ENCODE measurements around the gene PRPSAP2. TPM values are rescaled to one million over a fixed set of nuclear protein-coding genes. Genes with fewer than 3 reads are reported as not detected.

Gene PRPSAP2
- total RNA-seq, 1 donor from 2014 or later, result 20.2 TPM

GRCh38 chr17:18970582-18971480 lies 112.9 kb downstream of the PRPSAP2 start:
- intact Hi-C loops (cut with micrococcal nuclease), result no loop called here
- DNase-seq, result no peak
- no peak for ATAC-seq

- ATAC-seq (no peak), DNase-seq (no peak)
- intact Hi-C loops (cut with micrococcal nuclease), result no loop called here
Measured at GRCh38 chr17:18971801-18972200, 113.9 kb downstream of the PRPSAP2 start.

- ATAC-seq, result no peak
- DNase-seq, result no peak
- intact Hi-C loops (cut with micrococcal nuclease), result no loop called here
Measured at GRCh38 chr17:18974407-18975149, 116.6 kb downstream of the PRPSAP2 start.

- intact Hi-C loops (cut with micrococcal nuclease), result no loop called here
- ATAC-seq (no peak), DNase-seq (no peak)
Measured at GRCh38 chr17:18975597-18975996, 117.7 kb downstream of the PRPSAP2 start.

GRCh38 chr17:18976201-18976600 lies 118.3 kb downstream of the PRPSAP2 start:
- ATAC-seq (no peak), DNase-seq (no peak)
- intact Hi-C loops (cut with micrococcal nuclease), result no loop called here

- intact Hi-C loops (cut with micrococcal nuclease), result no loop called here
- no peak for ATAC-seq
- no peak for DNase-seq
Measured at GRCh38 chr17:18977021-18977420, 119.1 kb downstream of the PRPSAP2 start.

- ATAC-seq, result no peak
- intact Hi-C loops (cut with micrococcal nuclease), result no loop called here
- DNase-seq, result no peak
Measured at GRCh38 chr17:18977646-18978045, 119.7 kb downstream of the PRPSAP2 start.

- DNase-seq, result no peak
- no peak for ATAC-seq
- intact Hi-C loops (cut with micrococcal nuclease), result no loop called here
Measured at GRCh38 chr17:18978050-18978449, 120.1 kb downstream of the PRPSAP2 start.

- ATAC-seq (no peak), DNase-seq (no peak)
- intact Hi-C loops (cut with micrococcal nuclease), result no loop called here
Measured at GRCh38 chr17:18978655-18979054, 120.7 kb downstream of the PRPSAP2 start.

Other genes starting within 250 kb of the PRPSAP2 start
- gene TBC1D28, start 213.7 kb upstream of the PRPSAP2 start, total RNA-seq, result not detected
- 1.0 TPM for gene FOXO3B, start 175.8 kb upstream of the PRPSAP2 start, total RNA-seq
- not detected for gene FBXW10, start 114.1 kb upstream of the PRPSAP2 start, total RNA-seq
- 22.5 TPM for gene TVP23B, start 76.9 kb upstream of the PRPSAP2 start, total RNA-seq
- gene SLC5A10, start 94.0 kb downstream of the PRPSAP2 start, total RNA-seq, result not detected
- 2.3 TPM for gene FAM83G, start 146.6 kb downstream of the PRPSAP2 start, total RNA-seq
- 2.2 TPM for gene GRAP, start 188.8 kb downstream of the PRPSAP2 start, total RNA-seq